ENCODE results near the gene FANCE. TPM values are rescaled to one million over a fixed set of nuclear protein-coding genes. Genes with fewer than 3 reads are reported as not detected.

Gene FANCE
- total RNA-seq, 2 experiments from 2014 or later: 1.6 to 1.7 TPM

DNA sequence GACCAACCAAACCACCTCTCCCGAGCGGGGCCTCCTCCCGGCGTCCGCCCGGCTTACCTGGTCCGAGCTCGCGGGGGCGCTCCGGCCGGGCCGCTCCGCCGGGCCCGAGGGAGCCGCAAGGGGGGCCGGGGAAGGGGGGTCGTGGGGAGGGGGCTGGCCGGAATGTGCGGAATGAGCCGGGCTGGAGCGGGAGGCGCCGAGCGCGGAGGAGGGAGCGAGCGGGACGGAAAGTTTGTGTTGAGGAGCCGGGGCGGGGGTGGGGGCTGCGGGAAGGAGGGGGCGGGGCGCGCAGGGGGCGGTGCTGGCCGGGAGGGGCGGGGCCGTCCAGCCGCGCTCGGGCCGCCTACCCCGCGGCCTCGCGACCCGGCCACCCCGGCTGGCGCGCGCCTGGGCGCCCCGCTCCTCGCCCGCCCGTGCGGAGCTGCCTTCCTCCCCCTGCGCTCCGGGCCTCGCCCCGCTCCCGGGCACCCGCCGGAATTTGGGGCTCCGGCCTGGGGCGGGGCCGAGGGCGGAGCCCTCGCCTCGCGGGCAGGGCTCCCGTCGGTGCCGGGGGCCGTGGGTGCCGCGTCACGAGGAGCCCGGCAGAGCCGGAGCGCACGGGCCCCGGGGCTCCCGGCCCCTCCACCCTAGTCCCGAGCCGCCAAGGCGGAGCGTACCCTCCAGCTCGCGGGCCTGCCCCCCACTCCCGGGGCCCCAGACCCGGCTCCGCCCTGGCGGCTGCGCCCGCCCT, 44.9 kb downstream of the FANCE start, which contains the start of gene TEAD3:
TSS of gene TEAD3 (minus strand) at position 239 of the 730 bp plus-strand sequence.
- H3K9me3 Mint-ChIP-seq: no peaks in the 10 kb centered on the region
- ChIA-PET POLR2A (interaction anchor here (1.0 to 2.4 kb wide), 7 partner anchors 19 to 186 kb away, joined by 3 to 16 read pairs (median 4); partner anchors contain the start of genes FANCE and RPL10A), CTCF (interaction anchor here (0.9 to 1.3 kb wide), 2 partner anchors 10 to 29 kb away, joined by 3 read pairs; partner anchors contain the start of gene RPL10A)
- Histone ChIP-seq H3K36me3 (ENCODE audit: insufficient read depth, low read length) (no peaks in the 10 kb centered on the region), H3K4me1 (ENCODE audit: insufficient read depth, low read length) (peaks cover 29% of the 10 kb centered on the region), H3K27ac (ENCODE audit: low read depth in 1 of 2, low read length in 2 of 2) (no peak within 1 kb of the TSS), H3K27me3 (ENCODE audit: control insufficient read depth in 1 of 2, insufficient read depth in 2 of 2, low read length in 2 of 2) (peaks cover 3 to 14% of the 10 kb centered on the region in 2 experiments), H3K9me3 (ENCODE audit: control insufficient read depth in 1 of 2, insufficient read depth in 1 of 2, low read length in 2 of 2) (peaks cover 0 to 7% of the 10 kb centered on the region in 2 experiments), H3K4me3 (ENCODE audit: low read length) (peak within 1 kb of the TSS; percentile 60)
- peaks cover 28% of the 10 kb centered on the region for H3K4me1 Mint-ChIP-seq (ENCODE audit: low read depth)
- no peak for TF ChIP-seq CTCF (IDR thresholded peaks at IDR 0.05)
- ATAC-seq (ENCODE audit: poor library complexity) (peak; percentile 69), DNase-seq (peak in 13 of 14 experiments; percentile 12 to 79 (median 40))
- peaks cover 25% of the 10 kb centered on the region for H3K27me3 Mint-ChIP-seq
- intact Hi-C loops (cut with DNase I, micrococcal nuclease): loop anchor here in 1 of 2 experiments (2.0 kb wide), 1 partner anchor 28 kb away; the partner anchor contains the start of gene RPL10A
- H3K36me3 Mint-ChIP-seq (ENCODE audit: low read depth): no peaks in the 10 kb centered on the region
- peak within 1 kb of the TSS; percentile 86 for H3K4me3 Mint-ChIP-seq
- peak within 1 kb of the TSS; percentile 39 for H3K27ac Mint-ChIP-seq

DNA sequence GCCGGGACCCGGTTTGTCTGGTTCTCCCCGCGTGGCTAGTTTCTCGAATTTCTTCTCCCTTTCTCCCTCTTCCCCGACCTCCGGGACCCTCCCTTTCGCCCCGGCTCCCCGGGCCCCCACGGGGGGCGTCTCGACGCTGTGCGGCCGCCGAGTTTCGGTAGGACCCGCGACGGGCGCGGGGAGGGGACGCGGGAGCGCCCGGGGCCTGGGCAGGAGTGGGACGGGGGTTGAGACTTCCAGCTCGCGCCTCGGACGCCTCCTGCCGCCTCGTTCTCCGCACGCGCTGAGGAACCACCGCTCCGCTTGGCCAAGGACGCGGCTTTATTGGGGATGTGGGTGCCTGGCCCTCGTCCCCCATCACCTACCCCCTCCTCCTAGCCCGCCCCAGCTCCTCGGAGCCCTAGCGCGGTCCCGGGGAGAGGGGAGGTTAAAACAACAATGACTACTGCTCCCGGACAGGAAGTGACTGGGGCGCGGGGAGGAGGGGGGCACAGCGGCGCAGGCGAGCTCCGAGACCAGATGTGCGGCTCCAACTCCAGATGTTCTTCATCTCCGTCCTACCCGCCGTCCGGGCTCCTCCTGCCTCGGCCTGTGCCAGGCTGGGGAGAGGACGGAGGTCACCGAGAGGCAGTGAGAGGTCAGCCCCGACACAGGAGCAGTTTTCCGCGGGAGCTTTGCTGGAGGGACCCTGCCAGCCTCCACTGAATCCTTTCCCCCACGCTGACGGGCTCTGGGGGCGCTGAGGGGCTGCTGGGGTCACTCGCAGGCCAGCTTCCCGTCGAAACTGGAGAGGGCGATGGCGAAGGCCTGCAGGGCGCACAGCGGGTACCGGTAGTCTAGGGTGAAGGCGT, 45.7 kb downstream of the FANCE start:
- intact Hi-C loops (cut with DNase I, micrococcal nuclease): loop anchor here in 1 of 2 experiments (2.0 kb wide), 1 partner anchor 29 kb away; the partner anchor contains the start of gene RPL10A
- ATAC-seq (ENCODE audit: poor library complexity): peak; percentile 36
- ChIA-PET POLR2A (interaction anchor here (1.0 to 2.4 kb wide), 7 partner anchors 9 to 104 kb away, joined by 3 to 16 read pairs (median 4); partner anchors contain the start of genes FANCE and RPL10A), CTCF (interaction anchor here (1.3 kb wide), 1 partner anchor 29 kb away, joined by 3 read pairs; the partner anchor contains the start of gene RPL10A)
- DNase-seq: peak in 13 of 14 experiments; percentile 4 to 62 (median 33)
- no peaks in the 10 kb centered on the region for H3K36me3 ChIP-seq (ENCODE audit: insufficient read depth, low read length)
- no peaks in the 10 kb centered on the region for H3K36me3 Mint-ChIP-seq (ENCODE audit: low read depth)
- H3K27me3 Mint-ChIP-seq: peaks cover 25% of the 10 kb centered on the region
- no peak overlapping the region for H3K27ac ChIP-seq (ENCODE audit: low read depth in 1 of 2, low read length in 2 of 2)
- H3K9me3 Mint-ChIP-seq: no peaks in the 10 kb centered on the region
- H3K4me1 ChIP-seq (ENCODE audit: insufficient read depth, low read length): peaks cover 29% of the 10 kb centered on the region
- peak overlapping the region; percentile 38 for H3K27ac Mint-ChIP-seq
- peaks cover 3 to 16% of the 10 kb centered on the region in 2 experiments for H3K27me3 ChIP-seq (ENCODE audit: control insufficient read depth in 1 of 2, insufficient read depth in 2 of 2, low read length in 2 of 2)
- H3K4me3 ChIP-seq (ENCODE audit: low read length): peak overlapping the region; percentile 60
- H3K9me3 ChIP-seq (ENCODE audit: control insufficient read depth in 1 of 2, insufficient read depth in 1 of 2, low read length in 2 of 2): peaks cover 0 to 7% of the 10 kb centered on the region in 2 experiments
- peak overlapping the region; percentile 85 for H3K4me3 Mint-ChIP-seq
- TF ChIP-seq CTCF (IDR thresholded peaks at IDR 0.05): no peak
- H3K4me1 Mint-ChIP-seq (ENCODE audit: low read depth): peaks cover 26% of the 10 kb centered on the region

All from CD4-positive, alpha-beta T cell (primary cell).